CD14-positive monocyte (primary cell): ENCODE results near the gene SETX. TPM values are rescaled to one million over a fixed set of nuclear protein-coding genes. Genes with fewer than 3 reads are reported as not detected.

Experiments
- DNase-seq, 3 donors: peaks; one replicate each; pipeline ENCODE4 v3.0.0-alpha.2; 2011 to 2022
- H2AFZ ChIP-seq: 2 replicates; pipeline ENCODE4 v1.6.0; 2012; ENCODE audit warnings: mild to moderate bottlenecking, low read depth, low read length, inconsistent platforms; ENCODE audit not compliant: insufficient read depth, poor library complexity, severe bottlenecking
- H3K27ac ChIP-seq, 2 donors: 1 replicate in 1 of 2; 2 replicates in 1 of 2; pipeline ENCODE4 v1.5.1; 2012 to 2013; ENCODE audit warnings: low read length in 2 of 2, control low read depth in 1 of 2, inconsistent platforms in 1 of 2, low read depth in 1 of 2, mild to moderate bottlenecking in 1 of 2
- H3K27me3 ChIP-seq, 2 donors: one replicate each; pipeline versions ENCODE4 v1.6.0 to v1.6.1; 2011 to 2013; ENCODE audit warnings: low read length in 2 of 2; ENCODE audit not compliant: control insufficient read depth in 2 of 2, insufficient read depth in 2 of 2
- H3K36me3 ChIP-seq, 2 donors: replicated peaks in 1 of 2; 1 replicate in 1 of 2; 2 replicates in 1 of 2; pipeline versions ENCODE4 v1.5.1 to v1.6.1; 2012 to 2013; ENCODE audit warnings: low read length in 2 of 2, control low read depth in 1 of 2, inconsistent platforms in 1 of 2, mild to moderate bottlenecking in 1 of 2; ENCODE audit not compliant: insufficient read depth in 2 of 2, control insufficient read depth in 1 of 2
- H3K4me1 ChIP-seq, 2 donors: 1 replicate in 1 of 2; 2 replicates in 1 of 2; pipeline versions ENCODE4 v1.5.1 to v1.6.1; 2012 to 2013; ENCODE audit warnings: low read length in 2 of 2, control low read depth in 1 of 2, inconsistent platforms in 1 of 2, mild to moderate bottlenecking in 1 of 2, moderate library complexity in 1 of 2; ENCODE audit not compliant: insufficient read depth in 2 of 2, control insufficient read depth in 1 of 2
- H3K4me2 ChIP-seq: replicated peaks from 2 replicates; pipeline ENCODE3; 2012; ENCODE audit warnings: low read length, moderate library complexity, mild to moderate bottlenecking; ENCODE audit not compliant: poor library complexity, severe bottlenecking; ENCODE audit errors: extremely low read depth
- H3K4me3 ChIP-seq, 3 experiments: fragments of 200-600 bp in 1 of 3; sonication (generic) in 1 of 3; replicated peaks in 1 of 3; 1 replicate in 2 of 3; 2 replicates in 1 of 3; pipeline ENCODE4 v1.5.1; 2011 to 2013; ENCODE audit warnings: low read length in 3 of 3, mild to moderate bottlenecking in 3 of 3, control low read depth in 2 of 3, low read depth in 2 of 3, inconsistent platforms in 1 of 3, moderate library complexity in 1 of 3
- H3K79me2 ChIP-seq: 2 replicates; pipeline ENCODE4 v1.6.0; 2012; ENCODE audit warnings: mild to moderate bottlenecking, control low read depth, inconsistent platforms, low read length, moderate library complexity; ENCODE audit not compliant: insufficient read depth
- H3K9ac ChIP-seq: 2 replicates; pipeline ENCODE4 v1.6.0; 2017; ENCODE audit warnings: low read length, mild to moderate bottlenecking; ENCODE audit not compliant: insufficient read depth, poor library complexity, severe bottlenecking
- H3K9me3 ChIP-seq, 2 donors: replicated peaks in 1 of 2; 1 replicate in 1 of 2; 2 replicates in 1 of 2; pipeline versions ENCODE4 v1.5.1 to v1.6.1; 2012 to 2013; ENCODE audit warnings: low read length in 2 of 2, control low read depth in 1 of 2; ENCODE audit not compliant: control insufficient read depth in 1 of 2, insufficient read depth in 1 of 2
- H4K20me1 ChIP-seq: 2 replicates; pipeline ENCODE4 v1.6.0; 2012; ENCODE audit warnings: mild to moderate bottlenecking, low read length, control low read depth, moderate library complexity; ENCODE audit not compliant: insufficient read depth
- H3K27ac Mint-ChIP-seq, 7 donors: one replicate each; pipeline ENCODE4 v1.8.0; 2020; ENCODE audit warnings: mild to moderate bottlenecking in 7 of 7, mixed read lengths in 7 of 7, moderate library complexity in 6 of 7, inconsistent platforms in 2 of 7
- H3K27me3 Mint-ChIP-seq, 3 donors: one replicate each; pipeline ENCODE4 v1.8.0; 2021 to 2022; ENCODE audit warnings: low read depth in 3 of 3, mild to moderate bottlenecking in 3 of 3, mixed read lengths in 3 of 3, moderate library complexity in 3 of 3, inconsistent platforms in 1 of 3
- H3K36me3 Mint-ChIP-seq, 2 donors: one replicate each; pipeline ENCODE4 v1.8.0; 2020; ENCODE audit warnings: mixed read lengths in 2 of 2, inconsistent platforms in 1 of 2, mild to moderate bottlenecking in 1 of 2
- H3K4me1 Mint-ChIP-seq: one replicate; pipeline ENCODE4 v1.8.0; 2020; ENCODE audit warnings: mild to moderate bottlenecking, mixed read lengths
- H3K4me3 Mint-ChIP-seq, 2 donors: one replicate each; pipeline ENCODE4 v1.8.0; 2020; ENCODE audit warnings: mild to moderate bottlenecking in 2 of 2, mixed read lengths in 2 of 2, moderate library complexity in 1 of 2
- H3K9me3 Mint-ChIP-seq, 7 donors: one replicate each; pipeline ENCODE4 v1.8.0; 2020 to 2022; ENCODE audit warnings: mixed read lengths in 7 of 7, mild to moderate bottlenecking in 6 of 7, moderate library complexity in 6 of 7, inconsistent platforms in 2 of 7
- CTCF ChIP-seq: fragments of 200-600 bp; IDR thresholded peaks from one replicate; pipeline ENCODE4 v1.8.0; 2022; ENCODE audit warnings: antibody characterized with exemption, mild to moderate bottlenecking
- WGBS: methylation state at CpG from one replicate; pipeline ENCODE4 v1.1.5; 2013; ENCODE audit warnings: missing lambda C conversion rate; ENCODE audit not compliant: insufficient coverage; 5-methylcytosine and 5-hydroxymethylcytosine counted together
- intact Hi-C, 2 donors: fragments of 100-400 bp; cut with micrococcal nuclease; formaldehyde crosslinking; loops; one replicate each; pipeline versions ENCODE4 v1.15.0 to v1.15.1; 2023
- polyA plus RNA-seq, 3 donors: library from polyadenylated mRNA; depleted of rRNA in 1 of 3; unstranded in 2 of 3; stranded (reverse) in 1 of 3; fragments of 300-500 nt in 2 of 3; fragments of >200 nt in 1 of 3; fragmentation: Illumina TruSeq in 2 of 3; gene quantifications; 1 replicate in 2 of 3; 2 replicates in 1 of 3; pipeline ENCODE4 v1.2.3, GENCODE V29; 2012 to 2021

SETX gene
- polyA plus RNA-seq, 3 donors = 18.4 to 31.7 (median 24.2) TPM

- peaks cover 3 to 15% (median 9%) of the 10 kb centered on the region in 7 donors for H3K9me3 Mint-ChIP-seq
- intact Hi-C loops = loop anchor here in 1 of 2 donors (5.0 kb wide), 1 partner anchor 488 kb away; no protein-coding TSS in a partner anchor
- 94% methylated on average over 19 of the region's 20 CpGs for WGBS
Observed at GRCh38 chr9:132250324-132251262, 104.2 kb downstream of the SETX start.

More at GRCh38 chr9:132250324-132251262, 104.2 kb downstream of the SETX start:
- Histone ChIP-seq H3K4me2 (no peak overlapping the region), H4K20me1 (no peaks in the 10 kb centered on the region), H3K27ac (no peak overlapping the region), H3K27me3 (peaks cover under 1 to 13% of the 10 kb centered on the region in 2 donors), H3K9me3 (no peaks in the 10 kb centered on the region), H3K4me3 (no peak overlapping the region), H2AFZ (no peak overlapping the region), H3K9ac (no peak overlapping the region), H3K4me1 (no peaks in the 10 kb centered on the region), H3K79me2 (no peaks in the 10 kb centered on the region), H3K36me3 (no peaks in the 10 kb centered on the region)
- Mint-ChIP-seq H3K4me1 (peaks cover 2% of the 10 kb centered on the region), H3K4me3 (no peak overlapping the region), H3K36me3 (no peaks in the 10 kb centered on the region), H3K27ac (no peak overlapping the region), H3K27me3 (peaks cover 17 to 33% (median 31%) of the 10 kb centered on the region in 3 donors)
- DNase-seq = no peak
- no peak for TF ChIP-seq CTCF
